ENCODE measurements around the gene CLRN1. TPM values are rescaled to one million over a fixed set of nuclear protein-coding genes. Genes with fewer than 3 reads are reported as not detected.

Gene CLRN1
- total RNA-seq, 1 donor = not detected

GRCh38 chr3:150928234-150928633 is 44.3 kb downstream of the CLRN1 start:
- DNase-seq (ENCODE audit: low read depth) = no peak
- TF ChIP-seq, protein P1, sequence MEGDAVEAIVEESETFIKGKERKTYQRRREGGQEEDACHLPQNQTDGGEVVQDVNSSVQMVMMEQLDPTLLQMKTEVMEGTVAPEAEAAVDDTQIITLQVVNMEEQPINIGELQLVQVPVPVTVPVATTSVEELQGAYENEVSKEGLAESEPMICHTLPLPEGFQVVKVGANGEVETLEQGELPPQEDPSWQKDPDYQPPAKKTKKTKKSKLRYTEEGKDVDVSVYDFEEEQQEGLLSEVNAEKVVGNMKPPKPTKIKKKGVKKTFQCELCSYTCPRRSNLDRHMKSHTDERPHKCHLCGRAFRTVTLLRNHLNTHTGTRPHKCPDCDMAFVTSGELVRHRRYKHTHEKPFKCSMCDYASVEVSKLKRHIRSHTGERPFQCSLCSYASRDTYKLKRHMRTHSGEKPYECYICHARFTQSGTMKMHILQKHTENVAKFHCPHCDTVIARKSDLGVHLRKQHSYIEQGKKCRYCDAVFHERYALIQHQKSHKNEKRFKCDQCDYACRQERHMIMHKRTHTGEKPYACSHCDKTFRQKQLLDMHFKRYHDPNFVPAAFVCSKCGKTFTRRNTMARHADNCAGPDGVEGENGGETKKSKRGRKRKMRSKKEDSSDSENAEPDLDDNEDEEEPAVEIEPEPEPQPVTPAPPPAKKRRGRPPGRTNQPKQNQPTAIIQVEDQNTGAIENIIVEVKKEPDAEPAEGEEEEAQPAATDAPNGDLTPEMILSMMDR (IDR thresholded peaks at IDR 0.05; ENCODE audit: insufficient read depth, low read depth, low read length) = no peak
- no peak overlapping the region for H3K4me3 ChIP-seq (ENCODE audit: low read depth, low read length)

GRCh38 chr3:150926328-150926727 is 46.2 kb downstream of the CLRN1 start:
- TF ChIP-seq, protein P1 (IDR thresholded peaks at IDR 0.05; ENCODE audit: insufficient read depth, low read depth, low read length) = no peak
- H3K4me3 ChIP-seq (ENCODE audit: low read depth, low read length) = no peak overlapping the region
- DNase-seq (ENCODE audit: low read depth) = no peak

DNA sequence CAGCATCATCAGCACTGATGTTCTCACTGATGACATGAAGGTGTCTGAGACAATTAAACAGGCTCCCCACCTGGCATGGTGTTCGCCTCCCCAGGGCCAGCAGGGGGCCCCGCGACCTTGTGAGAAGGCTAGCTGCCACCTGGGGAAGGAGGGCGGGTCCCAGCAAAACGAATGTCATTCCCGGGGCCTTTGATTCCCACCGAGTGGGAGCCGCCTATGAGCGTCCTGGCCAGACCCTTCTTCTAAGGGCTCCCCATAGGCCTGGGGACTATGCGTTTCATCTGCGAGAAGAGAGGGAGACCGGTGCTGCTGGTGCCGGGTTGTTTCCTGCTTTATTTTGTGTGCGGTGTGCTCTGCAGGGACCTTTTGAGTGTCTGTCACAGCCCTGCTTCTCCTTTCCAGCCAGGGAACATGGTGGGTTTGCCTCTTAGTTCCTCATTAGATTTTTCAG is 46.8 kb downstream of the CLRN1 start:
- H3K4me3 ChIP-seq (ENCODE audit: low read depth, low read length) = no peak overlapping the region
- peak; percentile 14 for DNase-seq (ENCODE audit: low read depth)
- TF ChIP-seq, protein P1 (IDR thresholded peaks at IDR 0.05; ENCODE audit: insufficient read depth, low read depth, low read length) = peak; percentile 62

DNA sequence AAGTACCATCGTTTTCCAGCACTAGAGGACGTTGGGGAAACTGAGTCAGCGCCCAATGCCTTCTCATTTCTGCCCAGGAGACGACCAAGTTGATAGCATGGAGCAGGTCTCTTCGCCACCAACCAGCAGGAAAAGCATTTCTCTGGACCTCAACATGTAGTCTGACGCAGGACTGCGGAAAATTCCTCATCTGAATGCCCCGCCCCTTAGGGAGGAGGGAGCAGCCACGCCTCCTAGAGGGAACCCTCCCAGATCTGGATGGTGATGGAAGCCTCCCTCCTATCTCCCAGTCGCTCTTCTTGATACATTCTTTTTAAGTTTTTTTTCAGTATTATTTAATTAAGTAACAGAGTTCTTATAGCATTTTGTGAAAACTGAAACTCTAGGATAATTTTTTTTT is 49.9 kb downstream of the CLRN1 start:
- peak; percentile 4 for DNase-seq (ENCODE audit: low read depth)
- no peak overlapping the region for H3K4me3 ChIP-seq (ENCODE audit: low read depth, low read length)
- TF ChIP-seq, protein P1 (IDR thresholded peaks at IDR 0.05; ENCODE audit: insufficient read depth, low read depth, low read length) = no peak

DNA sequence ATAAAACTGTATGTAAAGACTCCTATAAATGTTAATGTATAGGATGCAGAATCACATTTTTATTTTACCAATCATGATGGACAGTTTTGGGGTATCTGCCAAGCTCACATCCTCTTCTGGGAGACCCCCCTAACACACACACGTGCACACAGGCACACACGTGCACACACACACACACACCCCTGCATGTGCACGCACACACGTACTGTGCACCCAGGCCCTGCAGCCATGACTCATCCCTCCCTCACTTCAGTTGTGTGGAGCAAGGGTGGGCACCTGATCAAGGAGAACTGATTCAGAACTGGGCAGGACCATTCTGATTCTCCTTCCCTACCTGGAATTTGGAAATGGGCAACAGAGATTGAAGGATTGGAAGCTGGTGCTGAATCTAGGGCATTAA is 51.3 kb downstream of the CLRN1 start:
- H3K4me3 ChIP-seq (ENCODE audit: low read depth, low read length) = no peak overlapping the region
- TF ChIP-seq, protein P1 (IDR thresholded peaks at IDR 0.05; ENCODE audit: insufficient read depth, low read depth, low read length) = no peak
- DNase-seq (ENCODE audit: low read depth) = no peak

- no peak overlapping the region for H3K4me3 ChIP-seq (ENCODE audit: low read depth, low read length)
- peak; percentile 3 for DNase-seq (ENCODE audit: low read depth)
- TF ChIP-seq, protein P1 (IDR thresholded peaks at IDR 0.05; ENCODE audit: insufficient read depth, low read depth, low read length) = no peak
Measured at GRCh38 chr3:150920236-150920635, 52.3 kb downstream of the CLRN1 start.

DNA sequence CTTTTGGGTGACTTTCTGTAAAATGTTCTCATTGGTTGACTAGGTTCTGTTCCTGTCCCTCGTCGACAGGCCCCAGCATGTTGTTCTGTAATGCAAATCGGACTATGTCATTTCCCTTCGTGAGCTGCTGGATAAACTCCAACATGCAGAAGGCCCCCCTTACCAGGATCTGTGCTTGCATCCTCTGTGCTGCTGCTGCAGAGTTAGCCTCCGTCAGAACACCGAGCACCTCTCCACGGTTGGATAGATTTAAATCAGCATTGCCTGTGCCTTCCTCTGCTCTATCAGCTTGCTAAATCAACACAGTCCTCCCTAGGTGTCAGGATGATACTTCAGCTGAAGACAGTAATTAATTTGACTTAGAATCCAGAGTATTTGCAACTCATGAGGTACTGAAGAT is 54.6 kb downstream of the CLRN1 start:
- TF ChIP-seq, protein P1 (IDR thresholded peaks at IDR 0.05; ENCODE audit: insufficient read depth, low read depth, low read length) = no peak
- H3K4me3 ChIP-seq (ENCODE audit: low read depth, low read length) = no peak overlapping the region

More for the DNA sequence above, 54.6 kb downstream of the CLRN1 start:
- no peak for DNase-seq (ENCODE audit: low read depth)

Measured in fibroblast of villous mesenchyme (primary cell).